Esophagus squamous epithelium (tissue), 4 donors: ENCODE measurements around the gene ACER3.

ENCODE experiments used
- CTCF ChIP-seq, 6 experiments: fragments of 450-650 bp in 4 of 6; fragments of 200-600 bp in 2 of 6; sonication (generic) in 2 of 6; IDR thresholded peaks; one replicate each; pipeline ENCODE4 v1.5.1; 2016 to 2019; ENCODE audit warnings: antibody characterized with exemption in 6 of 6, mild to moderate bottlenecking in 4 of 6, moderate library complexity in 4 of 6
- POLR2A ChIP-seq, 4 donors: fragments of 450-650 bp; IDR thresholded peaks; one replicate each; pipeline ENCODE4 v1.6.1; 2017; ENCODE audit warnings: antibody characterized with exemption in 4 of 4, mild to moderate bottlenecking in 4 of 4, moderate library complexity in 3 of 4

GRCh38 chr11:77026743-77027142 lies 166.0 kb downstream of the ACER3 start:
- TF ChIP-seq CTCF (IDR thresholded peaks at IDR 0.05) = no peak
- no peak for TF ChIP-seq POLR2A (IDR thresholded peaks at IDR 0.05)
